ENCODE measurements around the gene XCL2.

Gene XCL2

GRCh38 chr1:168531615-168532345, 12.0 kb downstream of the XCL2 start:
- no peak overlapping the region for H3K27ac ChIP-seq (ENCODE audit: low read length)
- peaks cover 0 to 5% of the 10 kb centered on the region in 2 donors for H3K4me1 ChIP-seq (ENCODE audit: control insufficient read depth in 1 of 2, insufficient read depth in 2 of 2, low read length in 2 of 2)

GRCh38 chr1:168529518-168529917, 14.3 kb downstream of the XCL2 start:
- Histone ChIP-seq H3K4me1 (ENCODE audit: control insufficient read depth in 1 of 2, insufficient read depth in 2 of 2, low read length in 2 of 2) (no peaks in the 10 kb centered on the region), H3K36me3 (ENCODE audit: control insufficient read depth in 1 of 2, insufficient read depth in 2 of 2, low read length in 2 of 2) (no peaks in the 10 kb centered on the region), H3K9me3 (ENCODE audit: control insufficient read depth in 1 of 2, low read length in 2 of 2) (no peaks in the 10 kb centered on the region), H3K27me3 (ENCODE audit: low read depth, low read length) (no peaks in the 10 kb centered on the region), H3K27ac (ENCODE audit: low read length) (no peak overlapping the region), H3K4me3 (ENCODE audit: low read depth in 1 of 2, low read length in 2 of 2) (no peak overlapping the region)

More at GRCh38 chr1:168531615-168532345, 12.0 kb downstream of the XCL2 start:
- H3K27me3 ChIP-seq (ENCODE audit: low read depth, low read length) = no peaks in the 10 kb centered on the region
- H3K9me3 ChIP-seq (ENCODE audit: control insufficient read depth in 1 of 2, low read length in 2 of 2) = no peaks in the 10 kb centered on the region
- no peaks in the 10 kb centered on the region for H3K36me3 ChIP-seq (ENCODE audit: control insufficient read depth in 1 of 2, insufficient read depth in 2 of 2, low read length in 2 of 2)
- H3K4me3 ChIP-seq (ENCODE audit: low read depth in 1 of 2, low read length in 2 of 2) = no peak overlapping the region

- H3K4me3 ChIP-seq (ENCODE audit: low read depth in 1 of 2, low read length in 2 of 2) = no peak overlapping the region
- no peaks in the 10 kb centered on the region for H3K4me1 ChIP-seq (ENCODE audit: control insufficient read depth in 1 of 2, insufficient read depth in 2 of 2, low read length in 2 of 2)
- no peak overlapping the region for H3K27ac ChIP-seq (ENCODE audit: low read length)
Measured at GRCh38 chr1:168521401-168522000, 22.3 kb downstream of the XCL2 start.

GRCh38 chr1:168520832-168521231, 23.0 kb downstream of the XCL2 start:
- Histone ChIP-seq H3K9me3 (ENCODE audit: control insufficient read depth in 1 of 2, low read length in 2 of 2) (peaks cover 0 to 3% of the 10 kb centered on the region in 2 donors), H3K4me3 (ENCODE audit: low read depth in 1 of 2, low read length in 2 of 2) (no peak overlapping the region), H3K27me3 (ENCODE audit: low read depth, low read length) (no peaks in the 10 kb centered on the region), H3K36me3 (ENCODE audit: control insufficient read depth in 1 of 2, insufficient read depth in 2 of 2, low read length in 2 of 2) (no peaks in the 10 kb centered on the region), H3K4me1 (ENCODE audit: control insufficient read depth in 1 of 2, insufficient read depth in 2 of 2, low read length in 2 of 2) (no peaks in the 10 kb centered on the region), H3K27ac (ENCODE audit: low read length) (no peak overlapping the region)

More at GRCh38 chr1:168521401-168522000, 22.3 kb downstream of the XCL2 start:
- Histone ChIP-seq H3K36me3 (ENCODE audit: control insufficient read depth in 1 of 2, insufficient read depth in 2 of 2, low read length in 2 of 2) (no peaks in the 10 kb centered on the region), H3K9me3 (ENCODE audit: control insufficient read depth in 1 of 2, low read length in 2 of 2) (peaks cover 0 to 3% of the 10 kb centered on the region in 2 donors), H3K27me3 (ENCODE audit: low read depth, low read length) (no peaks in the 10 kb centered on the region)

GRCh38 chr1:168520052-168520751, 23.6 kb downstream of the XCL2 start:
- Histone ChIP-seq H3K27ac (ENCODE audit: low read length) (no peak overlapping the region), H3K27me3 (ENCODE audit: low read depth, low read length) (no peaks in the 10 kb centered on the region), H3K9me3 (ENCODE audit: control insufficient read depth in 1 of 2, low read length in 2 of 2) (peaks cover 0 to 3% of the 10 kb centered on the region in 2 donors), H3K36me3 (ENCODE audit: control insufficient read depth in 1 of 2, insufficient read depth in 2 of 2, low read length in 2 of 2) (no peaks in the 10 kb centered on the region), H3K4me1 (ENCODE audit: control insufficient read depth in 1 of 2, insufficient read depth in 2 of 2, low read length in 2 of 2) (no peaks in the 10 kb centered on the region), H3K4me3 (ENCODE audit: low read depth in 1 of 2, low read length in 2 of 2) (no peak overlapping the region)

GRCh38 chr1:168518813-168519212, 25.0 kb downstream of the XCL2 start:
- peaks cover 0 to 2% of the 10 kb centered on the region in 2 donors for H3K9me3 ChIP-seq (ENCODE audit: control insufficient read depth in 1 of 2, low read length in 2 of 2)
- no peak overlapping the region for H3K4me3 ChIP-seq (ENCODE audit: low read depth in 1 of 2, low read length in 2 of 2)
- H3K27me3 ChIP-seq (ENCODE audit: low read depth, low read length) = no peaks in the 10 kb centered on the region
- H3K36me3 ChIP-seq (ENCODE audit: control insufficient read depth in 1 of 2, insufficient read depth in 2 of 2, low read length in 2 of 2) = no peaks in the 10 kb centered on the region
- H3K4me1 ChIP-seq (ENCODE audit: control insufficient read depth in 1 of 2, insufficient read depth in 2 of 2, low read length in 2 of 2) = peaks cover 0 to 7% of the 10 kb centered on the region in 2 donors
- no peak overlapping the region for H3K27ac ChIP-seq (ENCODE audit: low read length)

GRCh38 chr1:168518201-168518689, 25.6 kb downstream of the XCL2 start:
- H3K4me1 ChIP-seq (ENCODE audit: control insufficient read depth in 1 of 2, insufficient read depth in 2 of 2, low read length in 2 of 2) = peaks cover 0 to 13% of the 10 kb centered on the region in 2 donors
- no peaks in the 10 kb centered on the region for H3K27me3 ChIP-seq (ENCODE audit: low read depth, low read length)

GRCh38 chr1:168514455-168514854, 29.3 kb downstream of the XCL2 start:
- no peak overlapping the region for H3K27ac ChIP-seq (ENCODE audit: low read length)
- H3K27me3 ChIP-seq (ENCODE audit: low read depth, low read length) = no peaks in the 10 kb centered on the region
- H3K9me3 ChIP-seq (ENCODE audit: control insufficient read depth in 1 of 2, low read length in 2 of 2) = no peaks in the 10 kb centered on the region
- H3K4me3 ChIP-seq (ENCODE audit: low read depth in 1 of 2, low read length in 2 of 2) = no peak overlapping the region
- no peaks in the 10 kb centered on the region for H3K36me3 ChIP-seq (ENCODE audit: control insufficient read depth in 1 of 2, insufficient read depth in 2 of 2, low read length in 2 of 2)
- H3K4me1 ChIP-seq (ENCODE audit: control insufficient read depth in 1 of 2, insufficient read depth in 2 of 2, low read length in 2 of 2) = peaks cover 2 to 24% of the 10 kb centered on the region in 2 donors

More at GRCh38 chr1:168518201-168518689, 25.6 kb downstream of the XCL2 start:
- Histone ChIP-seq H3K4me3 (ENCODE audit: low read depth in 1 of 2, low read length in 2 of 2) (no peak overlapping the region), H3K36me3 (ENCODE audit: control insufficient read depth in 1 of 2, insufficient read depth in 2 of 2, low read length in 2 of 2) (no peaks in the 10 kb centered on the region), H3K9me3 (ENCODE audit: control insufficient read depth in 1 of 2, low read length in 2 of 2) (no peaks in the 10 kb centered on the region), H3K27ac (ENCODE audit: low read length) (no peak overlapping the region)

GRCh38 chr1:168513656-168514404, 30.0 kb downstream of the XCL2 start:
- H3K27ac ChIP-seq (ENCODE audit: low read length) = no peak overlapping the region
- no peak overlapping the region for H3K4me3 ChIP-seq (ENCODE audit: low read depth in 1 of 2, low read length in 2 of 2)
- no peaks in the 10 kb centered on the region for H3K36me3 ChIP-seq (ENCODE audit: control insufficient read depth in 1 of 2, insufficient read depth in 2 of 2, low read length in 2 of 2)
- no peaks in the 10 kb centered on the region for H3K27me3 ChIP-seq (ENCODE audit: low read depth, low read length)
- peaks cover 4 to 27% of the 10 kb centered on the region in 2 donors for H3K4me1 ChIP-seq (ENCODE audit: control insufficient read depth in 1 of 2, insufficient read depth in 2 of 2, low read length in 2 of 2)
- H3K9me3 ChIP-seq (ENCODE audit: control insufficient read depth in 1 of 2, low read length in 2 of 2) = no peaks in the 10 kb centered on the region

GRCh38 chr1:168512864-168513595, 30.8 kb downstream of the XCL2 start:
- Histone ChIP-seq H3K27me3 (ENCODE audit: low read depth, low read length) (no peaks in the 10 kb centered on the region), H3K36me3 (ENCODE audit: control insufficient read depth in 1 of 2, insufficient read depth in 2 of 2, low read length in 2 of 2) (no peaks in the 10 kb centered on the region), H3K4me1 (ENCODE audit: control insufficient read depth in 1 of 2, insufficient read depth in 2 of 2, low read length in 2 of 2) (peaks cover 4 to 32% of the 10 kb centered on the region in 2 donors), H3K27ac (ENCODE audit: low read length) (no peak overlapping the region), H3K4me3 (ENCODE audit: low read depth in 1 of 2, low read length in 2 of 2) (no peak overlapping the region), H3K9me3 (ENCODE audit: control insufficient read depth in 1 of 2, low read length in 2 of 2) (no peaks in the 10 kb centered on the region)
